ENCODE measurements around the gene CORO2A.
"Not testable (repeated sequence)": the region's sequence is repeated elsewhere in the genome, so short reads cannot be mapped to it uniquely, and the experiment has no call there.

Gene CORO2A

GRCh38 chr9:98105006-98105405 is 87.4 kb downstream of the CORO2A start:
- DNase-seq (ENCODE audit: low read depth) = no peak

GRCh38 chr9:98104445-98104881 is 88.0 kb downstream of the CORO2A start:
- DNase-seq (ENCODE audit: low read depth) = no peak

GRCh38 chr9:98101868-98102273 is 90.6 kb downstream of the CORO2A start:
- peak; percentile 69 for DNase-seq (ENCODE audit: low read depth)

- DNase-seq (ENCODE audit: low read depth) = no peak
Observed at GRCh38 chr9:98101416-98101815, 91.0 kb downstream of the CORO2A start.

- no peak for DNase-seq (ENCODE audit: low read depth)
Observed at GRCh38 chr9:98100456-98100855, 92.0 kb downstream of the CORO2A start.

- no peak for DNase-seq (ENCODE audit: low read depth)
Observed at GRCh38 chr9:98099898-98100297, 92.5 kb downstream of the CORO2A start.

GRCh38 chr9:98099346-98099745 is 93.1 kb downstream of the CORO2A start:
- no peak for DNase-seq (ENCODE audit: low read depth)

GRCh38 chr9:98097836-98098235 is 94.6 kb downstream of the CORO2A start:
- no peak for DNase-seq (ENCODE audit: low read depth)

- no peak for DNase-seq (ENCODE audit: low read depth)
Observed at GRCh38 chr9:98096091-98096490, 96.3 kb downstream of the CORO2A start.

- no peak for DNase-seq (ENCODE audit: low read depth)
Observed at GRCh38 chr9:98095401-98095800, 97.0 kb downstream of the CORO2A start.

- no peak for DNase-seq (ENCODE audit: low read depth)
Observed at GRCh38 chr9:98094851-98095250, 97.6 kb downstream of the CORO2A start.

- no peak for DNase-seq (ENCODE audit: low read depth)
Observed at GRCh38 chr9:98094316-98094715, 98.1 kb downstream of the CORO2A start.

GRCh38 chr9:98092613-98092931 is 99.9 kb downstream of the CORO2A start:
- DNase-seq (ENCODE audit: low read depth) = no peak

- no peak for DNase-seq (ENCODE audit: low read depth)
Observed at GRCh38 chr9:98091735-98092612, 100.5 kb downstream of the CORO2A start.

- DNase-seq (ENCODE audit: low read depth) = not testable (repeated sequence)
Observed at GRCh38 chr9:98090674-98091073, 101.8 kb downstream of the CORO2A start.

GRCh38 chr9:98087420-98088354 is 104.8 kb downstream of the CORO2A start:
- DNase-seq (ENCODE audit: low read depth) = no peak

- DNase-seq (ENCODE audit: low read depth) = no peak
Observed at GRCh38 chr9:98086461-98086860, 106.0 kb downstream of the CORO2A start.

GRCh38 chr9:98085944-98086343 is 106.5 kb downstream of the CORO2A start:
- DNase-seq (ENCODE audit: low read depth) = no peak

- DNase-seq (ENCODE audit: low read depth) = no peak
Observed at GRCh38 chr9:98085058-98085457, 107.4 kb downstream of the CORO2A start.

- no peak for DNase-seq (ENCODE audit: low read depth)
Observed at GRCh38 chr9:98084396-98084795, 108.0 kb downstream of the CORO2A start.

- no peak for DNase-seq (ENCODE audit: low read depth)
Observed at GRCh38 chr9:98083566-98084183, 108.8 kb downstream of the CORO2A start.

GRCh38 chr9:98083061-98083501 is 109.4 kb downstream of the CORO2A start:
- no peak for DNase-seq (ENCODE audit: low read depth)
